ENCODE data around the gene KIF13A. TPM values are rescaled to one million over a fixed set of nuclear protein-coding genes. Genes with fewer than 3 reads are reported as not detected.
"Not testable (repeated sequence)": the region's sequence is repeated elsewhere in the genome, so short reads cannot be mapped to it uniquely, and the experiment has no call there.

KIF13A gene
- total RNA-seq, 1 donor from 2014 or later, result 22.5 TPM

DNA sequence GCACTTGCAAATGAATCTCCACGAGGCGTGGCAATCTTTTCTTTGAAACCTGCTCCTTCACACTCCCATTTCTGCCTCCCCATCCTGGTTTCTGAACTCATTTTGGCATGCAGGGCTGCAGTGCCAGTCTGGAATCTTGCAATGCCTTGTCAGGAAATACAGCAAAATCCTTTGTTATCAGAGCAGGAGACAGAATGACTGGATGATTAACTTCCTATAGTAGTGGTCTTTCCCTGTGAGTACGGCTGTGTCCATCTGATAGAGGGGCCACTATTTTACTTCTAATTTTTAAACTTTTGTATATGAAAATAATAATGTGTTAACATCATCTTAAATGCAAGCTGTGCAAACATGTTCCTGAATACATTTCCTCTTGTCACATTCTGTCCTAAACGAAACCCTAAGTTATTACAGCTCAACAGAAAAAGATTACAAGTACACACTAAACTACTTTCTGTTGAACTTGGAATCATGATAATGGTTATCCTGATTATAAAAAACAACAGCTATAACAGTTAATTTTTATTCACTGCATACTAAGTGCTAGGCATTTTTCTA lies 140.2 kb downstream of the KIF13A start:
- DNase-seq (ENCODE audit: low read depth in 2 of 2), result peak in 1 of 2 donors; percentile 87

DNA sequence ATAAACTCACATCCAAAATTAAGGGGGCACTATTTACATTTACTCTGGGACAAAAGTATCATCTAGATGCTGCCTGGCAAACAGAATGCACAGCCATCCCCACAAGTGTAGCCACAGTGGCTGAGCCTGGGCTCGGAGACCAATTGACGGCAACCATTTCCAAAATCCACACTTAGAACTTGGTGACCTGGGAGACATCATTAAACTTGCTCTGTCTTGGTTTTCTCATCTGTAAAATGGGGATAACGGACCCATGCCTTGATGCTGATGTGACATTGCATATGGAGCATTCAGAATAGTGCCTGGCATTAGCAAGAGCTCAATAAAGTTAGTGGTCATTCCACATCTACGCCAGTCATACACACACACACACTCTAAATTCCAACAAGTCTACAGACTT lies 140.7 kb downstream of the KIF13A start:
- DNase-seq (ENCODE audit: low read depth in 2 of 2), result no peak

DNA sequence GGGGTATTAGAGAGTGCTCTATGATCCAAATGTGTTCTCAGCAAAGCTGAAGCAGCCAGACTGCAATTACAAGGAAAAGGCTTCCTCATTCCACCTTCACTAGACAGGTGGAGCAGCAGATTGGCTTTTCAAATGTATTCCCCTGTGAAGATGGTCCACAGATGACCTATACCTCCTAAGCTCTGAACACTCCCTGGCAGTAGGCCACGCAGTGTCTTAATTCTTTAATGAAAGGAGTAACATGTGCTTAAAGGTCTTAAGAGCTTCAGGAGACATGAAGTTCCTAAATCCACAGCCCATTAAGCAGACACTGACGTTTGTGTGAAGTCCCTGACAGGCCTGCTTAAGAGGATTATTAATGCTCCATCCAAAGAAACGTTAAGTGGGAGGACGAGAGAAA lies 141.8 kb downstream of the KIF13A start:
- no peak for DNase-seq (ENCODE audit: low read depth in 2 of 2)

DNA sequence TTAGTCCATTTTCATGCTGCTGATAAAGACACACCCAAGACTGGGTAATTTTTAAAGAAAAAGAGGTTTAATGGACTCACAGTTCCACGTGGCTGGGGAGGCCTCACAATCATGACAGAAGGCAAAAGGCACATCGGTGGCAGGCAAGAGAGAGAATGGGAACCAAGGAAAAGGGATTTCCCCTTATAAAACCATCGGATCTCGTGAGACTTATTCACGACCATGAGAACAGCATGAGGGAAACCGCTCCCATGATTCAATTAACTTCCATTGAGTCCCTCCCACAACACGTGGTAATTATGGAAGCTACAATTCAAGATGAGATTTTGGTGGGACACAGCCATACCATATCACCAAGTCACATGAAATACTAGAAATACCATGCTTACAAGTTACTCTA lies 142.5 kb downstream of the KIF13A start:
- not testable (repeated sequence) for DNase-seq (ENCODE audit: low read depth in 2 of 2)

DNA sequence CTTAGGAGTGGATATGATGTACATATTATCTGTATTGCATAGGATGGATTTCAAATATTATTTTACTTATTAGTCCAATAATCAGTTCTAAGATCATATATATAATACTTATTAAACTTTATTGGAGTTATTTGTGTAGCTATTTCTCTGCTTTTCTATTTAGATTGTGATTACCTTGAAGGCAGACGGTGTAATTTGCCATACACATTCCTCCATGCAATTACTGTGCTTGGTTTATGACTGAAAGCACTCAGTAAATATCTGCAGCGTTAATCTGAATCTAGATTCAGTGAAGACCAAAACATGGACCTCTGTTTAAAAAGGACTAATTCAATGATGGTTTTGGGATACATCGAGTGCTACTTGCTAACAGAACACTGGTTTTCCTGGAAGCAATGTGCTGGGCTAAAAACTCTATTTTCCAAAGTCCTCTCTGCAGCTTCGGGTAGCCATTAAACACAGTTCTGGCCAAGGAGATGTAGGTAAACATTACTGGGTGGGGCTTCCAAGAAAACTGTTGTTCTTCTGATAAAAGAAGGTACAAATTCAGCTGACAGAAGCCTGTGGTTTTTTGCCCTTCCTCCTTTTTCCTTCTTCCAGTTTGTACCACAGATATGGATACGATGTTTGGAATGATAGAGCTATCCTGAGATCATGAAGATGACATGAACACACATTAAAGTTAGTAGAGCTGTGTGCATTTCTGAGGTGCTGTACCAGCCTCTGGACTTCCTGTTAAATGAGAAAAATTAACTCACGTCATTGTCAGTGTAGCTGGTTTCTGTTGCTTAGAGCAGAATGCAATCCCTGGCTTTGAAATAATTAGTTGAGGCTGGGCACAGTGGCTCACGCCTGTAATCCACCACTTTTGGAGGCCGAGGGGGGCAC lies 144.3 kb downstream of the KIF13A start:
- DNase-seq (ENCODE audit: low read depth in 2 of 2), result no peak

DNA sequence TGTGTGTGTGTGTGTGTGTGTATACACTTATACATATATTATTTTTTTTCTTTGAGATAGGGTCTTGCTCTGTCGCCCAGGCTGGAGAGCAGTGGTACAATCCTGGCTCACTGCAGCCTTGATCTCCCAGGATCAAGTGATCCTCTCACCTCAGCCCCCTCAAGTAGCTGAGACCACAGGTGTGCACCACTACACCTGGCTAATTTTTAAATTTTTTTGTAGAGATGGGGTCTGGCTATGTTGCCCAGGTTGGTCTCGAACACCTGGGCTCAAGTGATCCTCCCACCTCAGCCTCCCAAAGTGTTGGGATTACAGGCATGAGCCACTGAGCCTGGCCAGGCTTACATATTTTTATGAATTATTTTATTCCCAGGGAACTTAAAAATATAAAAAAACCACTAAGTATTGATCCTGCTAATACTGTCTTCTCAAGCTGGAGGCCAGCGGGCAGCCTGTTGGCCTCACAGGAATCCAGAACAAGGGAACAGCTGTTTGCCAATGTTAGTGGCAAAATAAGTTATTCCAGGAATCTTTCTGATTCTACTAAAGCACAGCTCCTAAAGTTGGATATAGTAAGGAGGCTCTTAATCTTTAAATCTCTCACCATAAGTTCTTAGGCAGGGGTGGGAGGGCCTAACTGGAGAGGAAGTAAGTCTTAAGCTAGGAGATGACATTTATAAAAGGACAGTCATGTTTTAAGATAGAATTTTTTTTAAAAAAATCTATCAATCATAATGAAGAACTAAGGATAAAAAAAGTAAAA lies 145.2 kb downstream of the KIF13A start:
- no peak for DNase-seq (ENCODE audit: low read depth in 2 of 2)

DNA sequence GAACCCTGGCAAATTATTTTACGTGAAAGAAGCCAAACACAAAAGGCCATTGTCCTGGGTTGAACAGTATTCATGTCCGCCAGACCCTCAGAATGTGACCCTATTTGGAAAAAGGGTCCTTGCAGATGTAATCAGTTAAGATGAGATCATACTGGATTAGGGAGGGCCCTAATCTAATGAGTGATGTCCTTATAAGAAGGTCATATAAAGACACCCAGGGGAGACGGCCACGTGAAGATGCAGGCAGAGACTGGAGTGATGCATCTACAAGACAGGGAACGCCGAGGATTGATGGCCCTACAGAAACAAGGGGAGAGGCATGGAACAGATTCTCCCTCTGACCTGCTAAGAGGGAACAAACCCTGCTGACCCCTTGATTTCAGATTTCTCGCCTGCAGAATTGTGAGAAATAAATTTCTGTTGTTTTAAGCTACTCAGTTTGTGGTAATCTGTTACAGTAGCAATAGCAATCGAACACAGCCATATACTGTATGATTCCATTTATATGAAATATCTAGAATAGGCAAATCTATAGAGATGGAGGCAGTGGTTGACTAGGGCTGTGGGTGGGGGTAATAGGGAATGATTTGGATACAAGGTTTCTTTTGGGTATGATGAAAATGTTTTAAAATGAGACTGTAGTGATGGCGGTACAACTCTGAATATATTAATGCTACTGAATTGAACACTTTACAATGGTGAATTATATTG lies 147.8 kb downstream of the KIF13A start:
- DNase-seq (ENCODE audit: low read depth in 2 of 2), result no peak

DNA sequence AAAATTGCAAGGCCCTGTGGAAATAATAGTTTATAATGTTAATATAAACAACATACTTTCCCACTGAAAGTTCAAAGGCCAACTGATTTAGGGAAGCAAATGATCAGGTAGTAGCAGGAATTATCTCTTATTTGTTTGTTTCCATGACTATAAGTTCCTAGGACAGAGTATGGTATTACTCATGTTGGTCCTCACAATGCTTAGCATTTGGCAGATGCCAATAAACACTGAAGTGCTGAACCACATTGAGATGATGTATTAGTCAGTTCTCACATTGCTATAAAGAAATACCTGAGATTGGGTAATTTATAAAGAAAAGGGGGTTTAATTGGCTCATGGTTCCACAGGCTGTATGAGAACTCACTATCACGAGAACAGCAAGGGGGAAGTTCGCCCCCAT lies 151.1 kb downstream of the KIF13A start:
- peak in 1 of 2 donors; percentile 51 for DNase-seq (ENCODE audit: low read depth in 2 of 2)

DNA sequence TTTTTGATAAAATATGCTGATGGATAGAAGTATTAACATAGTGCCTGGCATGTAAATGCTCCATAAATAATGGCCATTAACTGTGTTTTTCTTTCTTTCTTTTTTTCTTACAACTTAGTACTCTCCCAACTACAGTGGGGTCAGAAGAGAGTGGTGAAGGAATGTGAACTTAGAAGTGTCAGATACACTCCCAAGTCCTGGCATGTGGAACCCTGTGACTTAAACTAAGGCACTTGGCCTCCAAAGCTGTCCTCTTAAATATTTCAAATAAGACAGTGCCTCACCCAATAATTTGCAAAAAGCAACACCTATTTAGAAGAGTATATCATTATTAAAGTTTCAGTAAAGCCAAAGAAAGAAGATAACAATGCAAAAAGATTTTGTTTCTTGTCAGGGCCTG lies 151.7 kb downstream of the KIF13A start:
- no peak for DNase-seq (ENCODE audit: low read depth in 2 of 2)

DNA sequence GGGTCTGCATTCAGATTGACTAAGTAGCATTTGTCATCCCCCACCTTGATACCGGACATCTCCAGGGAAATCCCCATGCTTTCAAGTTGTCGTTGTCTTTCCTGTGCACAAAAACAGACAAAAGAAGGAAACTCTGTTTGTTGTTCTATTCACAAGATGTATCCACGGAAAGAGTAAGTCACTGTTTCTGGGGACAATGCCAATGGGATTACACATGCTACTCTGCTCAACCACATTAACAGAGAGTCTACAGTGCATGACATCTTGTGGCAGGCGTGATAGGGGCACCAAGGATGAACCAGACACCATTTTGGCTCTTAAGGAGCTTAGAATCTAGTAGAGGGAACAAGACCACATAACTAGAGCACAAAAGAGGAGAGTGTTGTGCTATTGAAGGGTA lies 156.3 kb downstream of the KIF13A start:
- peak; percentile 97 to 98 for DNase-seq (ENCODE audit: low read depth in 2 of 2)

DNA sequence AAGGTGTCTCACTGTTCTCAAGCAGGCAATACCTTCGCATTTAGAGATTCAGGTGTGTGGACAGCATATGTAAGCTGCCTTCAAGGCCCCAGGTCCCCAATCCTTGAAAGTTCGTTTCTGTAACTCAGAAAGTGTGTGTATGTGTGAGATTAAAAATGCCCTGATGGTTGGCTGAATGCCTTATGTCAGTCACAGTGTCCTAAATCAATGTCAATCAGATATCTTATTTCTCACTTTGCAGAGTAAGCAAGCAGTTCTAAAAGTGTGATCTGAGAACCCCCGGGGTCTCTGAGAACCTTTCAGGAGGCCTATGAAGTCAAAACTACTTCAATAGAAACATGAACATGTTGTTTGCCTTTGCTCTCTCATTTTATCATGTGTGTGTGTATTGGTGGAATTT lies 157.5 kb downstream of the KIF13A start:
- peak in 1 of 2 donors; percentile 7 for DNase-seq (ENCODE audit: low read depth in 2 of 2)

DNA sequence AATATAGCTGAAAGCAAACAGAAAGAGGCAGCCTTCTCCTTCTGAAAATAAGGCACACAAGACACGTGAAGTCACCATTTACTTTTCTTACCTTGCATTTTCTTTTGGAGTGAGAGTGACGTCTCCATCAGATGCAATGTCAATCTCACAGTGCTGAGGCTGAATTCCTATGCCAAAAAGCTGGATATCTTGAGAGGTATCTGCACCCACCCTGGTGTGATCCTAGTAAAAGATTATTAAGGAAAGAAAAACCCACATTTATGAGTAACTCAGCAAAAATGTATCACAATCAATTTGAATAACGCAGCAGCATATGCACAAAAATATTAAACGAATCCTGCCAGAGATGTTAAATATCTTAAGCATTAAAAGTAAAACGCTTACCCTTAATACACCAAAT lies 159.3 kb downstream of the KIF13A start:
- no peak for DNase-seq (ENCODE audit: low read depth in 2 of 2)

DNA sequence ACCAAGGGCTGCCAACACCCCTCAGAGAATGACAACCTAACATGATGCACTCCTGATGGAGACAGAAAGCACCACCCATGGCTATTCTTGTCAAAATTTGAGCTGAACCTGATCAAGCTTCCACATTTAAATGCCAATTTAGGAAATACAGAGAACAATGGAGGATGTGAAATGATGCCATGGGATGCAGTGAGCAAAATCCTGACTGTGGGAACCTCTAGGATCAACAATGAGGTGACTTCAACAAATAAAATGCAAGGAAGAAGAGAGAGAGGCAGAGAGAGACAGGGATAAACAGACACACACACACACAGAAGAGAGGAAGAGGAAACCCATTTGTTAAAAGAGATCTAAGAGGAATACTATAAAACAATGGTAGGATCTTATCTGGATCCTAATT lies 161.1 kb downstream of the KIF13A start:
- DNase-seq (ENCODE audit: low read depth in 2 of 2), result peak in 1 of 2 donors; percentile 66

DNA sequence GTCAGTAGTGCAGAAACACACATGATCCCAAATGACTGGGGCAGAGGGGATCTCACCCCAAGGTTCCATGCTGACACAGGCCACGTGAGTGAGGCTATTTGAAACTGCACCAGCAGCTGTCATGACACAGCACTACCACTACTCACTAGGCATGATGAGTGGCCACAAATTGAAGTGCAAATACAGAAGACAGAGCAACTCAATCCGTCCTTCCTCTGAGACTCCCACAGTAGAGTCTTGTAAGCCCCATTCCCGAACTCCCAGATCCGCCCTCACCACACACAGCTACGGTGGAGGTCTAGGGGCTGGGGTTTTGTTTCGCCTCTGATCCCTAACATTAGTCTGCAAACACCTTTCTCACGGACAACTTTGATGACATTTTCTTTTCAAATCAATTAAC lies 167.4 kb downstream of the KIF13A start:
- no peak for DNase-seq (ENCODE audit: low read depth in 2 of 2)

DNA sequence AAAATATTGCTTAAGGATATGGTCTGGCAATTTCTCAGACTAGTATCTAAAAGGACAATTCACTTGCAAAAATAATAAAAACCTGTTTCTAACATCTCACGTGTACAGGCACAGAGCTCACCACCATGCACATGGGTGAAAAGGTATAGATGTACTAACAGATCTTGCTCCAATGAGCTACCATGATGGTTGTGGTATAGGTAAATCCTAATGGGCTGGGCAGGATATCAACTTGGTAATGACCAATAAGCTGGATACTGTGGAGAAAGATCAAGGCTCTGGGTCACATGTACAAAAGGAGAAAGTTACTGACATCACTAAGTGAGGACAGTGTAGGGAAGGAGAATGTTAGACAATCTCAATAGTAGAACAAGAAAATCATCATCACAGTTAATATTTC lies 169.7 kb downstream of the KIF13A start:
- DNase-seq (ENCODE audit: low read depth in 2 of 2), result no peak

DNA sequence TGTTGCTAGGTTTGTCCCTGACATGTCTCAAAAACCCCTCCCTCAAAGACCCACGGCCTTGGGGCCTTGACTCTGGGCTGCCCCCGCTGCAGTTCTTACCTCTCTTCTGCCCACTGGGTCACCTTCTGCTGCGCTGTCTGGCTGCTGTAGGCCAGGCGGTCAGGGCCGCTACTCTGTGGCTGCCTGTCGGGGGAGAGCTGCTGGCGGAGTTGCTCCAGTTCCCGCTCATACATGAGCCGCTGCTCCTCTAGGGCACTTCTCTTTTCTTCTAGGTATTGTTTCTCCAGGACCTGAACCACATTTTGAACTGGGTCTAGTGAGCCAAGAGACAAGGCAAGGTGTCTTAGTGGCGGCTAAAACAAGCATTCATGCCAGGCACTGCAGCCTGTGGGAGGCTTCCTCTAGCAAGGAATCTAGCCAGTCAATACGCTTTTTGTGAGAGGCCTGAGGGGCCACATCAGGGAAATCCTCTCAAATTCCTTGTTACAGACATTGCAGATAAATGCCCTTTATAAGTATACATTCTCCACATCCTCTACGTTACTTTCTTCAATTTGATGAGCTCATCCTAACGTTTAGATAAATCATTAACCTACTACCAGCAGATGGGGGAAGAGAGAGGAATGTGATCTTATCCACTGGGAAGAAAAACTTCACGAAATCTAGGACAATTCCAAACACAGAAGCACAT lies 170.4 kb downstream of the KIF13A start:
- no peak for DNase-seq (ENCODE audit: low read depth in 2 of 2)

DNA sequence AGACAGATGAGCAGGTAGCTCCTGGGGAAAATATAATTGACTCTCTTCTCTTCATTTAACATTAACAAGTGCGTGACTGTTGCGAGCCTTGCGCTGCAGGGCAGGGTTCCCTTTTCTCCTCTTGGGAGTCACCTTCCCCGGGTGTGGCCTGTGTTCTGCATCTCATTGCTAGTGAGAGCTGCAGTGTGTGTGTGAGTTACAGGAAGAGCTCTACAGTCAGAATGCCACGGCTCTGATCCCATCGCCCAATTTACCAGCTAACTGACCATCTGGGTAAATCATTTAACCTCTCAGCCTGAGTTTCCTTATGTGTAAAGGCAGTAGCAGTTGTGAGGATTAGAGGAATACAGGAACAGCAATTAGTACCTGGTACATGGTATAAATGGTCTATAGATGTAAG lies 173.9 kb downstream of the KIF13A start:
- DNase-seq (ENCODE audit: low read depth in 2 of 2), result no peak

DNA sequence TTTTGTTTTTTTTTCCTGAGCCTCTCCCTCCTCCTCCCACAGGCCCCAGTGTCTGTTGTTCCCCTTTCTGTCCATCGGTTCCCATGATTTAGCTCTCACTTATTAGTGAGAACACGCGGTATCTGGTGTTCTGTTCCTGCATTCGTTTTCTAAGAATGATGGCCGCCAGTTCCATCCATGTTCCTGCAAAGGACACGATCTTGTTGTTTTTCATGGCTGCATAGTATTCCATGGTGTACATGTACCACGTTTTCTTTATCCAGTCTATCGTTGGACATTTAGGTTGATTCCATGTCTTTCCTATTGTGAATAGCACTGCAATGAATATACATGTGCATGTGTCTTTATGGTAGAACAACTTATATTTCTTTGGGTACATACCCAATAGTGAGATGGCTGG lies 175.1 kb downstream of the KIF13A start:
- no peak for DNase-seq (ENCODE audit: low read depth in 2 of 2)

DNA sequence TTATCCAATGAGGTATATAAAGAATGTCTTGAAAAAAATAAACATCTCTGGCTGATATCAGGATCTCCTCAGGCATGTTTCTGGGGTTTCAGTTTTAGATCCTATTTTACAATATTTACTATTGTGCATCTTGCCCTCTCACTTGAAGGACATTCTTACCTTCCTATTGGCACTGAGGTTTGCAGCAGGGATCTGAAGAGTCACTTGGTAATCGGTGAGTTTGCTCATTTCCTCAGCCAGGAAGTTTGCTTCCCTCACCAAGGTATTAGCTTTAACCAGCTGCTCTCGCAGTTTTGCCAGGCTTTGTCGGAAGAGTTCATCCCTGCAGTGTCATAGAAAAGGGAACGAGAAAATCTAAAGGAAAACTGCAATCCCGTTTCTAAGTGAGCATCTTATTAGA lies 178.8 kb downstream of the KIF13A start:
- DNase-seq (ENCODE audit: low read depth in 2 of 2), result peak in 1 of 2 donors; percentile 28

DNA sequence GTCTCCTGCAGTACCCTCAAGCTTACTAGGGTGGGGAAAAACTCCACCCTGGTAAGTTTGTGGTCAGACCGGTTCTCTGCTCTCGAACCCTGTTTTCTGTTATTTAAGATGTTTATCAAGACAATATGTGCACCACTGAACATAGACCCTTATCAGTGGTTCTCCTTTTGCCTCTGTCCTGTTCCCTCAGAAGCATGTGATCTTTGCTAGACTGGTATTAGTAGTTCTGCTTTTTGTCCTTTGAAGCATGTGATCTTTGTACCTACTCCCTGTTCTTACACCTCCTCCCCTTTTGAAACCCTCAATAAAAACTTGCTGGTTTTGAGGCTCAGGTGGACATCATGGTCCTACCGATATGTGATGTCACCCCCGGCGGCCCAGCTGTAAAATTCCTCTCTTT lies 180.0 kb downstream of the KIF13A start:
- not testable (repeated sequence) for DNase-seq (ENCODE audit: low read depth in 2 of 2)

DNA sequence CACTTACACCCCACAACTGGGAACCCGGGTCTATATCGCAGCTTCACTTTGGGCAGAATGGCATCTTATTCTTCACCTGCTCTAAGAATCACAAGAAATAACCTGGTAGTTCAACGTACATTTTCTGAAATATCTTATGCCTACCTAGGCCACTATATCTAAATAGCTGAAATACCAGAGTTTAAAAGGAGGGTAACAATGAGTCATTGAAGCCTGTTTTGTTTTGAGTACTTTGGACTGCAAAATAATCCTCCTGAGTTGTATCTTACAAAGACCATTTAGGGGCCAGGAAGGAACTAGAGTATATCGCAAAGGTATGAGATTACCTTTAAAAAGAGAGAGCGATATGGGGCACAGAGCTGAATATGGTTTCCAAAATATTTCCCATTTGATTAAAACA lies 184.0 kb downstream of the KIF13A start:
- no peak for DNase-seq (ENCODE audit: low read depth in 2 of 2)
